Measurements from ENCODE around the gene TFAP2E.

Gene TFAP2E

DNA sequence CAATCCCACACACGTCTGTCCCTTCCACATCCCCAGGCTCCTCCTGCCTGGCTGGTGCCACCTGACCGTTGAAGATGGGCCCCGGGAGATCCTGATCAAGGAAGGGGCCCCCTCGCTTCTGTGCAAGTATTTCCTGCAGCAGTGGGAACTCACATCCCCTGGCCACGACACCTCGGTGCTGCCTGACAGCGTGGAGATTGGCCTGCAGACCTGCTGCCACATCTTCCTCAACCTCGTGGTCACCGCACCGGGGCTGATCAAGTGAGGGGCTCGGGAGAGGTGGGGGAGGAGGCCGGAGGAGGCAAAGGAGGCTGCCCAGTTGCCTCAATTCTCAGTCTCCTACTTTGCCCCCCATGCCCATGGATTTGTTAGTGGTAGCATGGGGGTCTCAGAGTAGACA lies 9.9 kb upstream of the TFAP2E start:
- Histone ChIP-seq H3K9me3 (ENCODE audit: control insufficient read depth, low read length) (no peaks in the 10 kb centered on the region), H3K27ac (no peak overlapping the region), H3K4me1 (no peaks in the 10 kb centered on the region), H3K36me3 (ENCODE audit: control insufficient read depth, insufficient read depth, low read length) (no peaks in the 10 kb centered on the region), H3K79me2 (no peaks in the 10 kb centered on the region), H3K4me2 (ENCODE audit: low read length) (no peak overlapping the region), H3K27me3 (ENCODE audit: control insufficient read depth, insufficient read depth, low read length) (no peaks in the 10 kb centered on the region), H3K9ac (no peak overlapping the region), H2AFZ (no peak overlapping the region), H3K4me3 (ENCODE audit: low read depth, low read length) (no peak overlapping the region)
- TF ChIP-seq, protein P1, sequence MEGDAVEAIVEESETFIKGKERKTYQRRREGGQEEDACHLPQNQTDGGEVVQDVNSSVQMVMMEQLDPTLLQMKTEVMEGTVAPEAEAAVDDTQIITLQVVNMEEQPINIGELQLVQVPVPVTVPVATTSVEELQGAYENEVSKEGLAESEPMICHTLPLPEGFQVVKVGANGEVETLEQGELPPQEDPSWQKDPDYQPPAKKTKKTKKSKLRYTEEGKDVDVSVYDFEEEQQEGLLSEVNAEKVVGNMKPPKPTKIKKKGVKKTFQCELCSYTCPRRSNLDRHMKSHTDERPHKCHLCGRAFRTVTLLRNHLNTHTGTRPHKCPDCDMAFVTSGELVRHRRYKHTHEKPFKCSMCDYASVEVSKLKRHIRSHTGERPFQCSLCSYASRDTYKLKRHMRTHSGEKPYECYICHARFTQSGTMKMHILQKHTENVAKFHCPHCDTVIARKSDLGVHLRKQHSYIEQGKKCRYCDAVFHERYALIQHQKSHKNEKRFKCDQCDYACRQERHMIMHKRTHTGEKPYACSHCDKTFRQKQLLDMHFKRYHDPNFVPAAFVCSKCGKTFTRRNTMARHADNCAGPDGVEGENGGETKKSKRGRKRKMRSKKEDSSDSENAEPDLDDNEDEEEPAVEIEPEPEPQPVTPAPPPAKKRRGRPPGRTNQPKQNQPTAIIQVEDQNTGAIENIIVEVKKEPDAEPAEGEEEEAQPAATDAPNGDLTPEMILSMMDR (IDR thresholded peaks at IDR 0.05): no peak

DNA sequence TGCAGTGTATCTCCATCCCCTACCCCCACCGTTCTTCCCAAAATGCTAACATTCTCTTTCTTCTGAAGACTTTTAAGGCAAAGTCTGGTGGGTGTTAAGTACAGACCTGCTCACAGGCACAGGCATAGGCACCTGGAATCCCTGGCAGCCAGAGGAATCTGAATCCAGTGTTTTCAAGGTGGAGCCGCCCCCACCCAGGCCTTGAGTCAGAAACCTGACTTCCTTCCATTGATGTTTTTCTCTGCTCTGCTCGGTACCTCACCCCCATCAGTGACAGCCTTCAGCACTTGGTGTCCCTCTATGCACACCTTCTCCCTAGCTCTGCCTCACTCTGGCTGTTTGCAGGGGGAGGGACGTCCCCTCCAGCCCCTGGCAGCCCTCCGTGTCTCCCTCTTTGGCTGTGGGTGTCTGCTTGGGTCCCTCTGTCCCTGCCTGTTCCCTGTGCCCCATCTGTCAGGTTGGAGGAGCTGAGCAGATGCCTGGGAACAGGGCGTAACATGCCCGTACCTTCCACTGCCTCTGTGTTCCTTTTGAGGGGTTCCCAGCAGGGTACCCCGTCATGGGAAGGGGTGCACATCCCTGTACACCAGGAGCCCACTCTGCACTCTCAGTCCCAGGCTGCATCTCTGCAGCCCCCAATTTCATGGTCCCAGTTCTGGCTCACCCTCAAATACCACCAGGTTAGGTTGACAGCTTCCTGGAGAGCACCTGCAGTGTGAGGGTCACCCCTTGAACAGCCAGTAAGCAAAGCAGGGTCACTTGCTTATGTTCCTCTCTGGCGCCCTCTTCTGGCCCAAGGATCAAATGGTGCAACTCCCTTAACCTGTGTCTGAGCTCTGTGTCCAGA lies 8.9 kb upstream of the TFAP2E start:
- Histone ChIP-seq H3K27ac (no peak overlapping the region), H2AFZ (no peak overlapping the region), H3K4me2 (ENCODE audit: low read length) (no peak overlapping the region), H3K4me1 (no peaks in the 10 kb centered on the region), H3K36me3 (ENCODE audit: control insufficient read depth, insufficient read depth, low read length) (no peaks in the 10 kb centered on the region), H3K9me3 (ENCODE audit: control insufficient read depth, low read length) (no peaks in the 10 kb centered on the region), H3K4me3 (ENCODE audit: low read depth, low read length) (no peak overlapping the region), H3K9ac (no peak overlapping the region), H3K79me2 (no peaks in the 10 kb centered on the region), H3K27me3 (ENCODE audit: control insufficient read depth, insufficient read depth, low read length) (no peaks in the 10 kb centered on the region)
- TF ChIP-seq, protein P1 (IDR thresholded peaks at IDR 0.05): peak; percentile 39

DNA sequence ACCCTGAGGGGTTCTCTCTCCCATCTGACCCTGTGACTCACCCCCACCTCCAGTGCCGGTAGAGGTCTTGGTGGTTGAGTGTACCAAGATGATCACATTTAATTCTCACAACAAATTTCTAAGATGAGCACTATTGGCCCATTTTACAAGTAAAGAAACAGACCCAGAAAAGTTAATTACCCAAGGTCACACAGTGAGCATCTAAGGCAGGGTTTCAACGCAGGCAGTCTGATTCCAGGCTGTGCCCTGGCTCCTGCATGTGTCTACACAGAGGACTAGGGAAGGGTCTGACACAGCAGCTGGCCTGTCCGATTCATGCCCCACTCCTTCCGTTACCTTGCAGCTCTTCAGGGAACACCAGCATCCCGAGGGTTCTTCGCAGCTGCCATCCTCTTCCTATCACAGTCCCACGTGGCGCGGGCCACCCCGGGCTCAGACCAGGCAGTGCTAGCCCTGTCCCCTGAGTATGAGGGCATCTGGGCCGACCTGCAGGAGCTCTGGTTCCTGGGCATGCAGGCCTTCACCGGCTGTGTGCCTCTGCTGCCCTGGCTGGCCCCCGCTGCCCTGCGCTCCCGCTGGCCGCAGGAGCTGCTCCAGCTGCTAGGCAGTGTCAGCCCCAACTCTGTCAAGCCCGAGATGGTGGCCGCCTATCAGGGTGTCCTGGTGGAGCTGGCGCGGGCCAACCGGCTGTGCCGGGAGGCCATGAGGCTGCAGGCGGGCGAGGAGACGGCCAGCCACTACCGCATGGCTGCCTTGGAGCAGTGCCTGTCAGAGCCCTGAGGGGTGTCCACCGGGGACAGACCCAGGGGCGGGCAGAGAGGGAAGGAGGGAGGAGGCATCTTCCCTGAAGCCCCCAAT lies 8.0 kb upstream of the TFAP2E start:
- no peak overlapping the region for H3K9ac ChIP-seq

DNA sequence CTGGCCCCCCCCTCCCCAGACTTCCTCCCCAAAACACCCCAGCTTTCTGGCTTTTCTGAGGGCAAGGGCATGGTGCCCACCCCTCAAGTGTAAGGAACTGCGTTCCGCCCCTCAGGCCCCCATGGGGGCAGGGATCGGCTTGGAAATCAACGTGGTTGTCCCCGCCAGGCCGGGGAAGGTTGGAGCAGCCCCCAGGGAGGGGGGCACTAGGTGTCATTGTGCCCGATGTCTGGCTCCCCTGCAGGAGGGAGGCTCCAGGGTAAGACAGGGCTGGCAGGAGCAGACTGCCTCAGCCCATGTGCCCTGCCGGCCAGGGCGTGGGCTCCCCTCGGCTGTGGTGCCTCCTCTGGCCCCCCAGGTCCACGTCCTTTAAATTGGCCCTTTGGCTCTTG lies 7.4 kb upstream of the TFAP2E start:
- Histone ChIP-seq H3K79me2 (no peaks in the 10 kb centered on the region), H3K9ac (no peak overlapping the region), H3K4me2 (ENCODE audit: low read length) (no peak overlapping the region), H3K4me1 (no peaks in the 10 kb centered on the region), H3K27me3 (ENCODE audit: control insufficient read depth, insufficient read depth, low read length) (no peaks in the 10 kb centered on the region), H3K27ac (no peak overlapping the region), H3K36me3 (ENCODE audit: control insufficient read depth, insufficient read depth, low read length) (no peaks in the 10 kb centered on the region), H3K4me3 (ENCODE audit: low read depth, low read length) (no peak overlapping the region), H3K9me3 (ENCODE audit: control insufficient read depth, low read length) (no peaks in the 10 kb centered on the region), H2AFZ (no peak overlapping the region)
- TF ChIP-seq, protein P1 (IDR thresholded peaks at IDR 0.05): no peak

More for the DNA sequence above, 8.0 kb upstream of the TFAP2E start:
- Histone ChIP-seq H2AFZ (no peak overlapping the region), H3K36me3 (ENCODE audit: control insufficient read depth, insufficient read depth, low read length) (no peaks in the 10 kb centered on the region), H3K79me2 (no peaks in the 10 kb centered on the region), H3K4me2 (ENCODE audit: low read length) (no peak overlapping the region), H3K4me3 (ENCODE audit: low read depth, low read length) (no peak overlapping the region), H3K27me3 (ENCODE audit: control insufficient read depth, insufficient read depth, low read length) (no peaks in the 10 kb centered on the region), H3K4me1 (no peaks in the 10 kb centered on the region), H3K9me3 (ENCODE audit: control insufficient read depth, low read length) (no peaks in the 10 kb centered on the region), H3K27ac (no peak overlapping the region)
- TF ChIP-seq, protein P1 (IDR thresholded peaks at IDR 0.05): no peak
